ENCODE measurements around the gene SARDH.

DNA sequence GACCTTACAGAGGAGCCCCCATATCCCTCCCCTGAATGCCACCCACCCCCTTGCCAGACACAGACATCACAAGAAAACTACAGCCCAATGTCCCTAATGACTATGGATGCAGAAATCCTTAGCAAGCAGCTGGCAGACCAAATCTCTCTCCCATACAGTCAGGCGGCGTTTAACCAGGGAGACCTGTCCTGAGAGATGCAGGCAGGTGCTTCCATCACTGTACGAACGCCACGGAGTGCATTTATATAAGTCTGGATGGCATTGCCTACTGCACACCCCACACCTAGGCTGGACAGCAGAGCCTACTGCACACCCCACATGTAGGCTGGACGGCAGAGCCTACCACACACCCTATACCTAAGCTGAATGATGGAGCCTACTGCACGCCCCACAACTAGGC, 34.4 kb upstream of the SARDH start:
- no peak for TF ChIP-seq POLR2A (IDR thresholded peaks at IDR 0.05)
- TF ChIP-seq, protein P1, sequence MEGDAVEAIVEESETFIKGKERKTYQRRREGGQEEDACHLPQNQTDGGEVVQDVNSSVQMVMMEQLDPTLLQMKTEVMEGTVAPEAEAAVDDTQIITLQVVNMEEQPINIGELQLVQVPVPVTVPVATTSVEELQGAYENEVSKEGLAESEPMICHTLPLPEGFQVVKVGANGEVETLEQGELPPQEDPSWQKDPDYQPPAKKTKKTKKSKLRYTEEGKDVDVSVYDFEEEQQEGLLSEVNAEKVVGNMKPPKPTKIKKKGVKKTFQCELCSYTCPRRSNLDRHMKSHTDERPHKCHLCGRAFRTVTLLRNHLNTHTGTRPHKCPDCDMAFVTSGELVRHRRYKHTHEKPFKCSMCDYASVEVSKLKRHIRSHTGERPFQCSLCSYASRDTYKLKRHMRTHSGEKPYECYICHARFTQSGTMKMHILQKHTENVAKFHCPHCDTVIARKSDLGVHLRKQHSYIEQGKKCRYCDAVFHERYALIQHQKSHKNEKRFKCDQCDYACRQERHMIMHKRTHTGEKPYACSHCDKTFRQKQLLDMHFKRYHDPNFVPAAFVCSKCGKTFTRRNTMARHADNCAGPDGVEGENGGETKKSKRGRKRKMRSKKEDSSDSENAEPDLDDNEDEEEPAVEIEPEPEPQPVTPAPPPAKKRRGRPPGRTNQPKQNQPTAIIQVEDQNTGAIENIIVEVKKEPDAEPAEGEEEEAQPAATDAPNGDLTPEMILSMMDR (IDR thresholded peaks at IDR 0.05) = no peak

Measured in right lobe of liver (tissue), 4 donors.